ENCODE results near the gene LEKR1. TPM values are rescaled to one million over a fixed set of nuclear protein-coding genes. Genes with fewer than 3 reads are reported as not detected.

The LEKR1 gene
- total RNA-seq, 4 donors from 2014 or later: 6.3 to 7.5 (median 6.8) TPM

- Histone ChIP-seq H3K4me1 (no peaks in the 10 kb centered on the region), H3K9me3 (no peaks in the 10 kb centered on the region), H3K4me3 (replicated peaks in 1 of 3) (no peak overlapping the region), H3K27me3 (no peaks in the 10 kb centered on the region), H3K27ac (no peak overlapping the region), H3K36me3 (no peaks in the 10 kb centered on the region)
- no peak for TF ChIP-seq CTCF (IDR thresholded peaks at IDR 0.05)
- no peak for TF ChIP-seq POLR2A (IDR thresholded peaks at IDR 0.05)
- DNase-seq: no peak
- intact Hi-C loops (cut with DNase I): no loop called here
- whole genome bisulfite sequencing, 2 donors: 46 to 59% methylated on average over 2 of the region's 2 CpGs
Measured at GRCh38 chr3:157033001-157033400, 206.8 kb downstream of the LEKR1 start.

GRCh38 chr3:157040456-157040855 lies 214.3 kb downstream of the LEKR1 start:
- no peaks in the 10 kb centered on the region for H3K36me3 ChIP-seq
- no peak overlapping the region for H3K27ac ChIP-seq
- no peak for DNase-seq
- no peaks in the 10 kb centered on the region for H3K9me3 ChIP-seq
- no peaks in the 10 kb centered on the region for H3K27me3 ChIP-seq
- no peak overlapping the region for H3K4me3 ChIP-seq (replicated peaks in 1 of 3)
- H3K4me1 ChIP-seq: no peaks in the 10 kb centered on the region
- TF ChIP-seq CTCF (IDR thresholded peaks at IDR 0.05): no peak
- no peak for TF ChIP-seq POLR2A (IDR thresholded peaks at IDR 0.05)
- intact Hi-C loops (cut with DNase I): no loop called here

GRCh38 chr3:157042226-157042625 lies 216.1 kb downstream of the LEKR1 start:
- Histone ChIP-seq H3K36me3 (no peaks in the 10 kb centered on the region), H3K27me3 (no peaks in the 10 kb centered on the region), H3K4me3 (replicated peaks in 1 of 3) (no peak overlapping the region), H3K9me3 (no peaks in the 10 kb centered on the region), H3K4me1 (peaks cover 0 to 3% of the 10 kb centered on the region in 2 donors), H3K27ac (no peak overlapping the region)
- TF ChIP-seq POLR2A (IDR thresholded peaks at IDR 0.05): no peak
- no peak for TF ChIP-seq CTCF (IDR thresholded peaks at IDR 0.05)
- 94 to 98% methylated on average over 2 of the region's 2 CpGs for WGBS, 2 donors
- intact Hi-C loops (cut with DNase I): no loop called here
- DNase-seq: peak in 1 of 2 donors; percentile 10

- Histone ChIP-seq H3K27me3 (no peaks in the 10 kb centered on the region), H3K4me1 (peaks cover 0 to 3% of the 10 kb centered on the region in 2 donors), H3K36me3 (no peaks in the 10 kb centered on the region), H3K9me3 (no peaks in the 10 kb centered on the region), H3K4me3 (replicated peaks in 1 of 3) (no peak overlapping the region), H3K27ac (no peak overlapping the region)
- DNase-seq: no peak
- intact Hi-C loops (cut with DNase I): no loop called here
- 82 to 83% methylated on average over 1 of the region's 1 CpG for WGBS, 2 donors
- TF ChIP-seq CTCF (IDR thresholded peaks at IDR 0.05) (no peak), POLR2A (IDR thresholded peaks at IDR 0.05) (no peak)
Measured at GRCh38 chr3:157043771-157044170, 217.6 kb downstream of the LEKR1 start.

GRCh38 chr3:157045238-157045850 lies 219.2 kb downstream of the LEKR1 start:
- H3K27ac ChIP-seq: no peak overlapping the region
- no peaks in the 10 kb centered on the region for H3K9me3 ChIP-seq
- H3K36me3 ChIP-seq: no peaks in the 10 kb centered on the region
- DNase-seq: no peak
- peaks cover 0 to 3% of the 10 kb centered on the region in 2 donors for H3K4me1 ChIP-seq
- intact Hi-C loops (cut with DNase I): no loop called here
- H3K27me3 ChIP-seq: no peaks in the 10 kb centered on the region
- no peak overlapping the region for H3K4me3 ChIP-seq (replicated peaks in 1 of 3)
- no peak for TF ChIP-seq POLR2A (IDR thresholded peaks at IDR 0.05)
- no peak for TF ChIP-seq CTCF (IDR thresholded peaks at IDR 0.05)
- WGBS, 2 donors: 75 to 80% methylated on average over 12 of the region's 12 CpGs
